Central memory CD8-positive, alpha-beta T cell (primary cell): Measurements from ENCODE around the gene XIRP1.

Experiments used
- ATAC-seq: fragments of 150-1000 bp; cut with Tn5 transposase; replicated peaks from 2 replicates; pipeline ENCODE4 v1.10.0; 2022; ENCODE audit warnings: mild to moderate bottlenecking, moderate FRiP score, moderate number of reproducible peaks; ENCODE audit not compliant: poor library complexity, severe bottlenecking; ENCODE audit errors: extremely low read depth
- DNase-seq, 2 donors: peaks; one replicate each; pipeline ENCODE4 v3.0.0; 2021; ENCODE audit warnings: low spot score in 2 of 2
- H3K27ac Mint-ChIP-seq: one replicate; pipeline ENCODE4 v1.8.0; 2022; ENCODE audit warnings: low read depth, mild to moderate bottlenecking, moderate library complexity, mixed read lengths
- H3K27me3 Mint-ChIP-seq: one replicate; pipeline ENCODE4 v1.8.0; 2022; ENCODE audit warnings: mixed read lengths
- H3K36me3 Mint-ChIP-seq: one replicate; pipeline ENCODE4 v1.8.0; 2022; ENCODE audit warnings: mild to moderate bottlenecking, moderate library complexity, mixed read lengths; ENCODE audit not compliant: insufficient read depth
- H3K4me1 Mint-ChIP-seq: one replicate; pipeline ENCODE4 v1.8.0; 2022; ENCODE audit warnings: mixed read lengths
- H3K4me3 Mint-ChIP-seq: one replicate; pipeline ENCODE4 v1.8.0; 2022; ENCODE audit warnings: mild to moderate bottlenecking, moderate library complexity, mixed read lengths
- H3K9me3 Mint-ChIP-seq: one replicate; pipeline ENCODE4 v1.8.0; 2022; ENCODE audit warnings: mixed read lengths

XIRP1 gene

GRCh38 chr3:39148435-39149058 is 43.8 kb downstream of the XIRP1 start:
- Mint-ChIP-seq H3K9me3 (no peaks in the 10 kb centered on the region), H3K27me3 (no peaks in the 10 kb centered on the region), H3K4me1 (peaks cover 80% of the 10 kb centered on the region), H3K27ac (peak overlapping the region; percentile 94), H3K4me3 (peak overlapping the region; percentile 86), H3K36me3 (peaks cover 61% of the 10 kb centered on the region)
- DNase-seq, result no peak
- no peak for ATAC-seq

DNA sequence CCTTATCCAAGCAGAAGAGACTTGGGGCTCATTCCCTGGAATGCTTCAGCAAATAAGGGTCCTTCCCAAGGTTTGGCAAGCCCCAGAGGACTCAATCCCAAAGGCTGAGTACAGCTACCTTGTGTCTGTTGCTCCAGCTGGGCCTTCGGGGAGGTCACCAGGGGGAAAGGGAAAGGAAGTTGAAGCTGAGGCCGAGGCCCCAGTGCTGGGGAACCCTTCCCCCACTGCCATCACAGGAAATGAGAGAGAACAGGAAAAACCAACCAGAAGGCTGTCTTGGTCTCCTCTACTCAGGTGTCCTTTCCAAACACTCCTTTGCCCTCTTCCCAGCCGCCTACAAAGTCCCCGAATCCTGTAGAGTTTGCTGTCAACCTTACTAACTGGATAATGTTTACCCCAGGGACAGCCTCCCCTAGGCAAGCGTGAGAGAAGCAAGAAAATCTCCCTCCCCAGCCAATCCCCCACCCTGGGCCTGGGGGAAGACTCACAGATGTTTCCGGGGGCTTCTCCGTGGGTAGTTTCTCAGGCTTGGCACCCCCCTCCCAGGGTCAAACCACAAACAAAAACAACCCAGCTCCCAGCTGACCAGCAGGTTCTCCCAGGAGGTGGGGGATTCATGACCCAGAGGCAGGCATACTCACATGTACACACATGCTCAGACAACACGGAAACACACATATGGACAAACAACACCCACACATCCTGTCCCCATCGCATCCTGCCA is 44.5 kb downstream of the XIRP1 start:
- no peak for DNase-seq
- peaks cover 65% of the 10 kb centered on the region for H3K36me3 Mint-ChIP-seq
- ATAC-seq, result peak; percentile 10

DNA sequence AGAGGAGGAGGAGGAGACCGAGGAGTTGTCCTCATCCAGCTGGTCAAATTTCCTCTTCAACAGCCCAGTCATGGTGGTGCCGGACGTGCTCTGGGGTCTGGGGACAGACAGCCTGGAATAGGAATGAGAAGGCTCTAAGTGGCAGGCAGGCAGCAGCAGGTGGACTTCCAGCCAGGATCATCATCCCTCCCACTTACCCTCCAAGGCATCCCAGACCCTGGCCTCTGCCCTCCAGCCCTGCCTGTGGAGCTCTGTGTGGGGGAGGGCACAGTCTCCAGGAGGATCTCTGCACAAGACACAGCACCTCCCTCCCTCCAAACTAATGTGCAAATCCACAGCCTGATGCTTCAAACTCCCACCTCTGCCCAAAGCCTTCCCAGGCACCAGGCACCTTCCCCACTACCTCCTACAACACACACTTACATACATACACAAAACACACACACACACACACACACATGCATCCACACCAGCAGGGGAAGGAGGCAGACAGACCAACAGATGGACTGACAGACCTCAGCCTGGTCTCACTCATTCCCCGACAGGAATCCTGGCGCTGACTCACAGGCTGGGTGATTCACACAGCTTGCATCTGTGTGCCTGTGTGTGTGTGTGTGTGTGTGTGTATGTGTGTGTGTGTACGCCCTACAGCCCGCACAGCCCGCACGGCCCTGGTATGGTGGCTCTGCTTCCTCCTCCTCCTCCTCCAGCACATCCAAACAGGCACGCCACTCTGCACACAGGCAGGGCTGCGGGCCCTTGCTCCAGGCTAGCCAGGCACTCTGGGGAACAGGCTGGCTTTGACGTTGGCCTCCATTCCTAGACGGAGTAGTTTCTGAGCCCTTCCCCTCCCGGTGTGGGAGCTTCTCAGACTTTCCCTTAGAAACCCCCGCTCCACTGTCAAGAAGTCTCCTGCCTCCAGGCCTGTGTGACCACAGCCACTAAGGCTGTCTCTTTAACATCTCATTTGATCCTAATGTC is 45.5 kb downstream of the XIRP1 start:
- Mint-ChIP-seq H3K4me3 (peak overlapping the region; percentile 86), H3K36me3 (peaks cover 65% of the 10 kb centered on the region), H3K9me3 (no peaks in the 10 kb centered on the region), H3K27me3 (no peaks in the 10 kb centered on the region), H3K4me1 (peaks cover 76% of the 10 kb centered on the region), H3K27ac (peak overlapping the region; percentile 94)
- DNase-seq, result no peak
- peak; percentile 19 for ATAC-seq

More for the DNA sequence above, 44.5 kb downstream of the XIRP1 start:
- no peaks in the 10 kb centered on the region for H3K9me3 Mint-ChIP-seq
- H3K27me3 Mint-ChIP-seq, result no peaks in the 10 kb centered on the region
- peaks cover 80% of the 10 kb centered on the region for H3K4me1 Mint-ChIP-seq
- peak overlapping the region; percentile 94 for H3K27ac Mint-ChIP-seq
- peak overlapping the region; percentile 86 for H3K4me3 Mint-ChIP-seq

DNA sequence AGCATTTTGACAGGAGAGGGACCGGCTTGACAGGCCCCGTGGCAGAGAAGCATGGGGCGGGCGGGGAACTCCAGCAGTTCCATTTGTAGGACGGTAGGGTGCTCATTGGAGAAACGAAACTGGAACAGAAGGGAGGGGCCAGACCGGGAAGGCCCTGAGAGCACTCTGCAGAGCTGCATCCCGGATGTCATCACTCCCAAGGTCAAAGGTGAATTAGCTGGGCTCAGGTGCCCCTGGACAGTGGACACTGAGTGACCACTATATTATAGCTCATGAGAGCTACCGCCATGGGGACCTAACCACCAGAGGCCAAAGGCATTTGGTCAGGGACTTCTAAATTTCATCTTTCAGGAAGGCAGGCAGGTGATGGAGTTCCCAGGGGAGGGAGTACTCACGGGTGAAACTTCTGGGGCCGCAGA is 46.3 kb downstream of the XIRP1 start:
- DNase-seq (no peak), ATAC-seq (no peak)
- Mint-ChIP-seq H3K4me1 (peaks cover 73% of the 10 kb centered on the region), H3K36me3 (peaks cover 70% of the 10 kb centered on the region), H3K27ac (peak overlapping the region; percentile 94), H3K27me3 (no peaks in the 10 kb centered on the region), H3K9me3 (no peaks in the 10 kb centered on the region), H3K4me3 (peak overlapping the region; percentile 86)

- Mint-ChIP-seq H3K27me3 (no peaks in the 10 kb centered on the region), H3K4me3 (peak overlapping the region; percentile 61), H3K27ac (peak overlapping the region; percentile 77), H3K36me3 (peaks cover 74% of the 10 kb centered on the region), H3K4me1 (peaks cover 61% of the 10 kb centered on the region), H3K9me3 (no peaks in the 10 kb centered on the region)
- ATAC-seq (no peak), DNase-seq (no peak)
Measured at GRCh38 chr3:39144748-39145380, 47.5 kb downstream of the XIRP1 start.

DNA sequence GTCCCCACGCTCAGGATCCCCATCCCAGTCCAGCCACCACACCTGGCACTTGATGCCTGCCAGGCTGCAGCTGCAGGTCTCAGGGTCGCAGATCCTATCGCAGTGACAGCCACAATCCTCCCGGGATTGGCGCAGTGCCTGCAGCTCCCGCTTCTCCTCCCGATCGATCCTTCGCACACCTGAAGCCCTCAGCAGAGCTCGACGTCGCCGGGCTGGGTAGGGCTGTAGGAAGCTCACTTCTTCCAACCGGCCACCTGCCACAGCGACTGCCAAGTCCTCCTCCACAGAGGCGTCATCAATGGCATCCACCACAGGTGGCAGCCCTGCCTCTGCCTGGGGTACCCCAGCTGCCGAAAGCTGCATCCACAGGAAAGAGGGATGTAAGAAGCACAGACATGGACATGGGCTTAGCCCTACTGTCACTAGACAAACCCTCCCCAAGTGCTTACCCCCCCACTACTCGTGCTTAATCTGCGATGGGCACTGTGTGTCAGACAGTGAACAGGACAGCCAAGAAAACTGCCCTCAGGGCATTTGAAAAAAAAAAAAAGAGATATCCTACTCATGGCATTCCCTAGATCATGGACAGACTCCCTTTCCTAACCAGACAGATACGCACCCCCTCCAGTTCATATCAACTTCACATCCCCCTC is 48.2 kb downstream of the XIRP1 start:
- H3K9me3 Mint-ChIP-seq, result no peaks in the 10 kb centered on the region
- peaks cover 78% of the 10 kb centered on the region for H3K36me3 Mint-ChIP-seq
- H3K4me1 Mint-ChIP-seq, result peaks cover 54% of the 10 kb centered on the region
- DNase-seq (no peak), ATAC-seq (no peak)
- H3K4me3 Mint-ChIP-seq, result peak overlapping the region; percentile 61
- peak overlapping the region; percentile 77 for H3K27ac Mint-ChIP-seq
- H3K27me3 Mint-ChIP-seq, result no peaks in the 10 kb centered on the region

- DNase-seq (no peak), ATAC-seq (no peak)
- peak overlapping the region; percentile 27 for H3K4me3 Mint-ChIP-seq
- no peaks in the 10 kb centered on the region for H3K9me3 Mint-ChIP-seq
- H3K27me3 Mint-ChIP-seq, result no peaks in the 10 kb centered on the region
- H3K36me3 Mint-ChIP-seq, result peaks cover 79% of the 10 kb centered on the region
- H3K4me1 Mint-ChIP-seq, result peaks cover 45% of the 10 kb centered on the region
- H3K27ac Mint-ChIP-seq, result peak overlapping the region; percentile 78
Measured at GRCh38 chr3:39143051-39143885, 49.1 kb downstream of the XIRP1 start.

DNA sequence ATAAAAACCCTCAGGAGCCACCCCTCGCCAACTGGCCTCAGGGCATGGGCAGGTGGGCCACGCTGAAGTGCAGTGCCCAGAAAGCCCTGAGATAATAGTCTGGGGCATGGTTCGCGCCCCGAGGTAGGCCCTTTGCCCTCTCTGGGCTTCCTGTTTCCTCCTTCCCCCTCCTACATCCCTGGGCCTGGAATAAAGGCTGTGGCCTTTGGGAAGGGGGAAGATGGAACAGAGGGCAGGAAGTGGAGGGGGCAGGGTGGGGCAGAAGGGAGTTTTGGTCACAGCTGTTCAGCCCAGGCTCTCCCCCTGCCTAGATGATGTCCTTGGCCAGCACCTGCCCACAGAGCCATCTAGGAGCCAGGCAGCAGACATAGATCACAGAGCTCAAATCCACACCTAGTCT is 50.3 kb downstream of the XIRP1 start:
- H3K36me3 Mint-ChIP-seq, result peaks cover 74% of the 10 kb centered on the region
- H3K4me3 Mint-ChIP-seq, result peak overlapping the region; percentile 29
- no peak for ATAC-seq
- H3K27me3 Mint-ChIP-seq, result no peaks in the 10 kb centered on the region
- no peak for DNase-seq
- H3K9me3 Mint-ChIP-seq, result no peaks in the 10 kb centered on the region
- H3K4me1 Mint-ChIP-seq, result peaks cover 33% of the 10 kb centered on the region
- peak overlapping the region; percentile 78 for H3K27ac Mint-ChIP-seq

DNA sequence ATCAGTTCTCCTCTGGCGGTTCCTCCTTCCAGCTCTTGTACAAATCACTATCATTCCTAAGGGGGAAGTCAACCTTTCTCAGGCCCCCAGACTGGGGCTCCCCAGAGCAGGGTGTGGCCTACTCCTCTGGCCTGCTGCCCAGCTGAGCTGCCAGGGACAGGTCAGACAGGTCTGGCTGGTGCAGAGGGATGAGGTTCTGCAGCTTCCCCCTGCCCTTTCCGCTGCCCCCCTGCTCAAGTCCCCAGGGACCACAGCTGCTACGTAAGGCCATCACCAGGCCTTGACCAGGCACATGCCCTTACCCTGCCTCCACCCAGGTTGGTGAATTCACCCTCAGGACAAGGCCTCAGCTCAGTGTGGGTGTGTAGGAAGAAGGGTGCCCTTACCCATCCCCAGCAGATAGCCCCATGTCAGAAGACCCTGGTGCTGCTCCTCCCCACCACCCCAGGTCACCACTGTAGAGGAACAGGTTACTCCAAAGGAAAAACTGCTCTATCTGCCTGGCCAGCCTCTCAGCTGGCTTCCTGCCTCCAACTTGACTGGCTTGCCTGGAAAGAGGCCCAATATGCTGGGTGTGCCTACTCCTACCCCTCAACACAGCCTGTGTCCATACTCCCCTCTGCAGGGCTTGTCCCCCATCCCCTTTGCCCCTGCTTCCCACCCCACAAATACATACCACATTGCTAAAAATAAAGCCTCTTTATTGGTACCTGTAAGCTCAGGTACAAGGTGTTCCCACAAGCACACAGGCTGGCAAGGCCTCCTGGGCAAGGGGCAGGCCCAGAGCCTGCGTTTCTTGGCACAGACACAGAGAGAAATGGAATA is 51.0 kb downstream of the XIRP1 start:
- Mint-ChIP-seq H3K4me3 (peak overlapping the region; percentile 29), H3K27me3 (no peaks in the 10 kb centered on the region), H3K27ac (peak overlapping the region; percentile 67), H3K4me1 (peaks cover 26% of the 10 kb centered on the region), H3K36me3 (peaks cover 70% of the 10 kb centered on the region), H3K9me3 (no peaks in the 10 kb centered on the region)
- no peak for DNase-seq
- ATAC-seq, result no peak

- H3K27ac Mint-ChIP-seq, result no peak overlapping the region
- H3K4me1 Mint-ChIP-seq, result peaks cover 16% of the 10 kb centered on the region
- ATAC-seq (no peak), DNase-seq (no peak)
- peaks cover 64% of the 10 kb centered on the region for H3K36me3 Mint-ChIP-seq
- H3K9me3 Mint-ChIP-seq, result no peaks in the 10 kb centered on the region
- H3K4me3 Mint-ChIP-seq, result no peak overlapping the region
- no peaks in the 10 kb centered on the region for H3K27me3 Mint-ChIP-seq
Measured at GRCh38 chr3:39140341-39140971, 51.9 kb downstream of the XIRP1 start.
